HG03064 (cell line): Measurements from ENCODE around the gene C15orf62.

ENCODE experiments used
- ATAC-seq: cut with Tn5 transposase; IDR thresholded peaks from one replicate; pipeline ENCODE4 v1.9.1; 2021; ENCODE audit warnings: low read depth; ENCODE audit not compliant: unreplicated experiment

C15orf62 gene, protein sequence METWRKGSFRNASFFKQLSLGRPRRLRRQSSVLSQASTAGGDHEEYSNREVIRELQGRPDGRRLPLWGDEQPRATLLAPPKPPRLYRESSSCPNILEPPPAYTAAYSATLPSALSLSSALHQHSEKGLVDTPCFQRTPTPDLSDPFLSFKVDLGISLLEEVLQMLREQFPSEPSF

DNA sequence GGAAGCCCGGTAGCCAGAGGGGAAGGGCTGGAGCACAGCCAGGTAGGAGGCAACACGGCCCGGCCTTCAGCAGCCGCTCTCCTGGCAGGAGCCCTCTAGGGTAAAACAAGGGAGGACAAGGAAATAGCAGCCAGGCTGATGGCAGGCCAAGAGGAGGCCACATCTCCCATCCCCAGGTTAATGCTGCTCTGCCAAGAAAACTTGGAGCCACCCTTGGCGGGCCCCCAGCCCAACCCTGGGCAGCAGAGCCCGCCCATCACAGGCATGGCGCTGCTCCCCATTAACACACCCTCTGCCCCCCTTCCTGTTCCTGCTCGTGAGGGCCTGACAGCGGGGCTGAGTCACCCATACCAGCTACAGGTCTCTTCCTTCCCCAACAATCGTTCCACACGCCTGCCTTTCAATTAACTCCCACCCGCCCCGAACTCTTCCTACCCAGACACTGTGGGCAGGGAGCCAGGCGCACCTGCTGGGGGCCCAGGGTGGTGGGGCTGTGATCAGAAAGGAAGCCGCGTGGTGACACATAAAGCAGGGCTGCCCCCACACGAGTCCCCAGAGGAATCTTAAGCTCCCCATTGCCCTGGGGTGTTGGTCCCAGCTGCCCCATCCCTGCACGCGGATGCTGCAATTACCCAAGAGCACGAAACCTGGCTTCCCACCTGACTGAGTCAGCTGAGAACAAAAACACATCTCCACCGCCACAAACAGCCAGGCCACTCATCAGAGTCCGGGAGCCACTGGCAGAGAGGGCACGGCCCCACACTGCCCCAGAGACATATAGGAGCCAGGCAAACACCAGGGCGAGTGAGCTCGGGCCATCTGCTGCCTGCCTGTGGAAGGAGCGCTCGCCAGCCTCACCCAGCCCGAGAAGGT, at the start of gene C15orf62:
C15orf62 (plus strand) TSS at position 707 of the 873 bp plus-strand sequence. CDS start 516 bp downstream, outside the sequence.
- peak; percentile 34 for ATAC-seq

GRCh38 chr15:40721701-40722100, 48.1 kb upstream of the C15orf62 start:
- ATAC-seq = no peak

DNA sequence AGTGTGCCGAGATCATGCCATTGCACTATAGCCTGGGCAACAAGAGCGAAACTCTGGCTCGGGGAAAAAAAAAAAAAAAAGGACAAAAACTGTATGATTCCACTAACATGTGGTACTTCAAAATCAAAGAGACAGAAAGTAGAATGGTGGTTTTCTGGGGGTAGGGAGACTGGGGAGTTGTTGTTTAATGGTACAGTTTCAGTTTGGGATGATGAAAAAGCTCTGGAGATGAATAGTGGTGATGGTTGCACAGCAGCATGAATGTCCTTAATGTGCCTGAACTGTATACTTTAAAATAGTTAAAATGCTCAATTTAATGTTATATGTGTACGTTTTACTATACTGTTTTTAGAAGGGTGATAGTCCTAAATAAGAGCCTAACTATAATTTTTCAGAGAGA, 47.4 kb upstream of the C15orf62 start:
- ATAC-seq = no peak

DNA sequence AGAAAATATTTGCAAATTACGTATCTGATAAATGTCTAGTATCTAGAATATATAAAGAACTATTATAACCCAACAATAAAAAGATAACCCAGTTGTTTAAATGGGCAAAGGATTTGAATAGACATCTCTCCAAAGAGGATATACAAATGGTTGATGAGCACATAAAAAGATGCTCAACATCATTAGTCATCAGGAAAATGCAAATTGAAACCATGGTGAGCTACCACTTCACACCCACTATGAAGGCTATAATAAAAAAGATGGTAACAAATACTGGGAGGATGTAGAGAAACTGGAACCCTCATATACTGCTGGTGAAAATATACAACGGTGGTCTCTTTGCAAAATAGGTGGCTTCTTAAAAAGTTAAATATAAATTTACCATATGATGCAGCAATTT, 46.8 kb upstream of the C15orf62 start:
- no peak for ATAC-seq

GRCh38 chr15:40723919-40724318, 45.9 kb upstream of the C15orf62 start:
- ATAC-seq = no peak

- no peak for ATAC-seq
These were observed 38.7 kb upstream of the C15orf62 start for GRCh38 chr15:40731034-40731433.

DNA sequence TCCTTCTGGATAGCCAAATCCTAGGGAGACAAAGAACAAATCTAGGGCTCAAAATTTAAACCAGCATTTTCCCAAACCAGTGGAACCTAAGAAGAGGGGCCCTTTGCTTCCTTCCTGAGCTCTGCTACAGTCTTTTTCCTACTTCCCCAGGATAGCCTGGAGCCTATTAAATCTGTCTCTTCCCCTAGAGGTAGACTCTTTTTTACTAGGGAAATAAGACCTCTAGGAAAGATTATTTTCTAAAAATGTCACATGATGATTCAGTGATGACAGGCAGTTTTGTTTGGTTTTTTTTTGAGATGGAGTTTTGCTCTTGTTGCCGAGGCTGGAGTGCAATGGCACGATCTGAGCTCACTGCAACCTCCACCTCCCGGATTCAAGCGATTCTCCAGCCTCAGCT, 33.2 kb upstream of the C15orf62 start:
- no peak for ATAC-seq

DNA sequence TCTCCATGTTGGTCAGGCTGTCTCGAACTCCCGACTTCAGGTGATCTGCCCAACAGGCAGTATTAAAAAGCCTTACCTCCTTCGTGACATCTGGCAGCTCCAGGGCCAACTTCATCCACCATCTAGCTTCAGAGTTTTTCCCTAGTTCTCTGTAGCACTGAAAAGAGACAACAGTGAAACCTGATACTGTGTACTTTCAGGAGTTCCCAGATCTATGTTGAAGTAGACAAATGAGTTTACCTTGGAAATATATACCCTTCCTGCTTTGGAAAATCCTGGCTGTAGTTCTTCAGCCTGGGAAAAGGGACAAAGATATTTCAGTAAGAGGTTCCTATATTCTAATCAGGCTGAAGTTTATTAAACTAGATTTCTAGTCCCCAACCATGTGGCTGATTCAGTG, 32.7 kb upstream of the C15orf62 start:
- ATAC-seq = no peak

DNA sequence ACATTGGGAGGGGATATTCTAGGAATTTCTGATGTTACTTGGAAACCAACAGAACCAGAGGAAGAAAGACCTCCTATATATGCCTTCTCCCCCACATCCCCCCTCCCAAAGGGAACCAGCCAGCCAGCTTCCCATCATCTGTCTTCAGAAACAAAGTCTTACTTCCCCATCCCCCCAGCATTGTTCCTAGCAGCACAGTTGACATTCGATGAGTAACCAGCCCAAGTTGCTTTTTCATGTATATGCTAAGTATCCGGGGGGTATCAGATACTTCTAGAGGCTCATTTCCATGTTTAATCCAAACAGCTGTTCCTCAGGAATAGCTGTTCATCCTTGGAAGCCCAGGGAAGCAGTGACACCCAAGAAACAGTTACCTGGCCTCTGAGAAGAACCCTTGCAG, 30.7 kb upstream of the C15orf62 start:
- ATAC-seq = no peak

DNA sequence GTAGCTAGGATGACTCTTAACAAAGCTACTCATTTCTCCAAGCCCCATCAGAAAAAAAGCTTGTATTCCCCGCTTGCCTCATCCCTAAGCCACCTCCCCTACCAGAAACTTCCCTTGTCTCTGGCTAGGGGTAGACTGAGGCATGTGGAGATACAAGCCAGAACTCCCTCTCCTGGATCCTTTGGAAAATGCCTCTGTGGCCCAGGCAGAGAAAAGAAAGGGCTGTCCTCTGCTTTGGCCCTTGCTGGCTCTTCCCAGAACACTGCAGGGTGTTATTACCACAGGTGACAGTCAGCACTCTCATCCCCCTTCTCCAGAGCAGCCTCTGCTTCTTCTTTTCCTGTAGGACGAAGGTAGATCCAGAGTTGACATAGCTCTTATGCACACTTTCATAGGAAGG, 29.9 kb upstream of the C15orf62 start:
- no peak for ATAC-seq

GRCh38 chr15:40743485-40743901, 26.3 kb upstream of the C15orf62 start:
- ATAC-seq = no peak

DNA sequence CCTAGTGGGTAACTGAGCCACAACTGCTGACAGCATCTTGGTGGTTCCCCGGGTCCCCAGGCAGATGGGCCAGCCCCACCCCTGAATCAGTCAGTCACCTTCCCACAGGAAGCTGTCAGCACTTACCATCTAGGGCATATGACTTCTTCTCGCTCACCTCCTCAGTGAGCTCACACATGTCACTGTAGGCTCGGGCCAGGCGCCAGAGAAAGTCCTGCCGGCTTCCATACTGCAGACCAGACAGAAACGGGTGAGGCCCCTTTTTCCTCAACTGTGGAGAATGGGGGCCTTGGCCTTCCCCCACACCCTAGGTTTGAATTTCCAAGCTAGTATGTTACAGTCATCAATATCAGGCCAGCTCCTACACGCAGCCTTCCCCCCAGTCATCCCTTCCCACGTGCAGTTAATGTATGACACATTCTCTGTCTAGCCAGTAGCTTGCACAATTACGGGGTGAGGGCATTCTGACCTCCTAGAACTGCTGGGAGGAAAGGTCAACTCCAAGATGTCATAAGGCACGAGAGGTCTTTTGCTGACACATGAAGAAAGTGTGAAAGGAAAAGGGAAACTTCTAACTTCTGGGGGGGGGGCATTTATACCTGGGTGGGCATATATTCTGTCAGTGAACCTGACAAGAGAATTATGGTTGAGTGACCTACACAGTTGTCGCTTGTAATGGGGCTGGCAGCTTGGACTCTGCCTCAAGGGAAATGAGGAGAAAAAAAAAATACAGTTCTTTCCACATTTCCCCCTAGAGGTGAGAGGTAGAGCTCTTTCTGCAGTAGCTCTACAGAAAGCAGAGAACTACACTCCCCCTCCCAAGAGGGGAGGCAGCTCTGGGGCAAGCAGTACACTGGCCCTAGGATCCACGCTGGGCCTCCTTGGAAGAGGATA, 25.6 kb upstream of the C15orf62 start:
- ATAC-seq = no peak

GRCh38 chr15:40744815-40745152, 25.0 kb upstream of the C15orf62 start:
- no peak for ATAC-seq

GRCh38 chr15:40746916-40747418, 22.8 kb upstream of the C15orf62 start:
- no peak for ATAC-seq

DNA sequence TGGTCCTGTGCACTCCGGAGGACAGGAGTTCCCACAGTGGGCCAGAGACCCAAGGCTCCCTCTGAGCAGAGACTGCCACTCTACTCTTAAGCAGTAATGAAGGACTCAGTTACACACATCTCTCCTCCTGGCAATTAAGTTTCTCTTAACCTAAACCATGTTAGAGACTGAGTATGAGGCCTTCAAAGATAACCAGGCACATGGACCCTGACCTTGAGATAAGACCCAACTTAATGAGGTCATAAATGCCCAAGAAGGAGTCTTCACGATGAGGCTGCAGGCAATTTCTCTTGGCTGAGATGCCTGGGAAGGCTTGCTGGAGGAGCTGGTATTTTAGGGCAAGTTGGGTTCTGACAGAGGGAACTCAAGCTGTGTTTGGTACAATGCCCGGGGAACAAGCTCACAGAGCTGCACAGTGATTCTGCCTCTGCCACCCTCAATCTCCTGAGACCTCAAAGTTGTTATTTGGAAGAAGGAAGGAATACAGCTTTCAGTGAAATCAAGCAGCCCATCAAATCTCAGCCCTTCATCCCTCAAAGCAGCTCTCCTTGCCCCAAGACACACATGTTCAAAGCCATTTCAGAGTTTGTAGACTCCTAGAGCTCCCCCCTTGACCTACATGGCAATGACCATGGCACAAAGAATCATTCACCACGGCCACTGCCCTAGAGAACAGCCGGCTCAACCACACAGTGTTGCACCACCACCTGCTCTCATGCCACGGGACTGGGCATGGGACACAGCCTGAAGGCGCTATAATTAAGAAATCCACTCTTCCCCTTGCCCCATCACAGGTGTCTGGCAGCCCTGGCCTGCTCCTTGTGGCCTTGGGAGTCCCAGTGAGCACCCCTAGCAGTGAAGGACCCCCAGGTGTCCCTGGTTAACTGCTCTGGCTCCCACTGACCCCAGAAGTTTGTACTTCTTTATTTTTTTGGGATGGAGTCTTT, 21.8 kb upstream of the C15orf62 start:
- no peak for ATAC-seq

DNA sequence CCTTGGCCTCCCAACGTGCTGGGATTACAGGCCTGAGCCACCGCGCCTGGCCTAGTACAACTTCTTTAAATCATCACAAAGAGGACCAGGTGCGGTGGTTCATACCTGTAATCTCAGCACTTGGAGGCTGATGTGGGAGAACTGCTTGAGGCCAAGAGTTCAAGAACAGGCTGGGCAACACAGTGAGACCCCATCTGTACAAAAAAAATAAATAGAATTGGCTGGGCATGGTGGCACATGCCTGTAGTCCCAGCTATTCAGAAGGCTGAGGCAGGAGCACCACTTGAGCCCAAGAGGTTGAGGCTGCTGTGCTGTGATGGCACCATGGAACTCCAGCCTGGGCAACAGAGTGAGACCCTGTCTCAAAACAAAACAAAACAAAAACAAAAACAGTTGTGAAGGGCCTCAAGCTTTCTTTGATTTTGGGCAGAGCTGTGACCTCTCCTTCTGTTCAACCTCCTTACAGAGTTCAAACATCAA, 20.6 kb upstream of the C15orf62 start:
- no peak for ATAC-seq

DNA sequence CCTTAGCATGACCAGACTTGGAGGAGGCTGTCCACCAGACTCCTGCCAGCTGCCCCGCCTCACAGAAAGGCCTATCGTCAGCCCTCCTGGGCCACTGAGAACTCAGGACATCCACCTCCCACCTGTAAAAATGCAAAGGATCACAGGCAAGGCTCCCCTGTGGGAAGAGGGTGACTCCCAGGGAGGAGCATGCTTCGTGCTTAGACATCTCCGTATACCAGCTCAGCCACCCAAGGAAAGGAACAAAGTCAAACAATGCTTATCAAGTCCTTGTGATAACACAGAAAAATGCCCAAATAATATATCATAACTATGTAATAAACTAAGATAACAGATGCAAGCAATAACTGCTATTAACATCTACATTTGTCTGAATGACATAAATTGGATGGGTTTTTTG, 18.9 kb upstream of the C15orf62 start:
- ATAC-seq = no peak

DNA sequence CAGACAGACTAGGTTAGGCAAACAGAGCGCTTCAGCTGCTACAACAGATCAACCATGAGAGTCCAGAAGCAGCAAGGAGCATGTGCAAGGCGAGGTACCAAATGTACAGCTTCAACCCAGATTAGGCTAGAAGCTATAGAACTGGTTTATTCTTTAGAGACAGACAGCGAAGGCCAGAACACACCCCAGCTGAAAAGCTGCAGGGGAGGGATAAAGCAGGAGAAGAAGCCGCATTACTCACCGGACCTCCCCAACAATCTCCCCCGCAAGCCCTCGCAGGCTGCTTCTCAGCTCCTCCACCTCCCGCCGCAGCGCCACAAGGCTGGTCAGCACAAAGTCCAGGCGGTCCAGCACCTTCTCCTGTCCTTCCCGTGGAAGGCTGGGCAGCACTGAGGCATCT, 18.0 kb upstream of the C15orf62 start:
- no peak for ATAC-seq

DNA sequence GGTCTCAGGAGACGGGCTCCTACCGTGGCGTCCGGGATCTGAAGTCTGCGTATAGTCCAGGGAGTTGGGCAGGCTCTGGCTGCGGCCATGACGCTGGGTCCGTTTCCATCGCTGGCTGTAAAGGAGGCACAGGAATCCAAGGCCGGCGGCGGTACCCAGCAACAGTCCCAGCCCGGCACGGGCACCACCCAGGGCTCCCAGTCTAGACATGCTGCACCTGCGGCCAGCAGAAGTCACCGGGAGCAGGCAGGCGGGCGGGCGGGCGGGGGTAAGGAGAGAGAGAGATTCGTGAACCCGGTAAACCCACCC, 15.3 kb upstream of the C15orf62 start:
- no peak for ATAC-seq
